OCI-LY1 (cell line): Measurements from ENCODE around the gene VEGFA.

Source experiments
- H2AFZ ChIP-seq: fragments of 200-600 bp; sonication (generic), shearing (Covaris generic); 2 replicates; pipeline ENCODE4 v1.6.0; 2014; ENCODE audit warnings: antibody characterized with exemption, mild to moderate bottlenecking, low read length
- H3F3A ChIP-seq: fragments of 200-600 bp; sonication (generic), shearing (Covaris generic); 2 replicates; pipeline ENCODE4 v1.6.0; 2014; ENCODE audit warnings: mild to moderate bottlenecking, antibody characterized with exemption, low read length, moderate library complexity; ENCODE audit not compliant: insufficient read depth
- H3K27ac ChIP-seq: fragments of 200-600 bp; sonication (generic); 2 replicates; pipeline ENCODE4 v1.5.1; 2014; ENCODE audit warnings: low read length, mixed run types, mild to moderate bottlenecking, low read depth; ENCODE audit not compliant: poor library complexity, severe bottlenecking
- H3K27me3 ChIP-seq: fragments of 200-600 bp; sonication (generic); 2 replicates; pipeline ENCODE4 v1.6.0; 2014; ENCODE audit warnings: antibody characterized with exemption, mild to moderate bottlenecking, low read length, moderate library complexity; ENCODE audit not compliant: insufficient read depth
- H3K36me3 ChIP-seq: fragments of 200-600 bp; sonication (generic); 2 replicates; pipeline ENCODE4 v1.6.1; 2014; ENCODE audit warnings: mild to moderate bottlenecking, antibody characterized with exemption, low read length, moderate library complexity, mixed read lengths; ENCODE audit not compliant: insufficient read depth
- H3K4me1 ChIP-seq: fragments of 200-600 bp; sonication (generic); 2 replicates; pipeline ENCODE4 v1.5.1; 2014; ENCODE audit warnings: mild to moderate bottlenecking, low read length, moderate library complexity; ENCODE audit not compliant: insufficient read depth, severe bottlenecking
- H3K4me2 ChIP-seq: fragments of 200-600 bp; sonication (generic), shearing (Covaris generic); 2 replicates; pipeline ENCODE4 v1.6.1; 2014; ENCODE audit warnings: low read length
- H3K4me3 ChIP-seq: fragments of 200-600 bp; sonication (generic); 2 replicates; pipeline ENCODE4 v1.5.1; 2014; ENCODE audit warnings: low read length, low read depth, mild to moderate bottlenecking, mixed read lengths; ENCODE audit not compliant: poor library complexity, severe bottlenecking
- H3K79me2 ChIP-seq: fragments of 200-600 bp; shearing (Covaris generic); 2 replicates; pipeline ENCODE4 v1.6.1; 2016; ENCODE audit warnings: mixed run types, low read length, mixed read lengths; ENCODE audit not compliant: insufficient read depth
- H3K9ac ChIP-seq: fragments of 200-600 bp; sonication (generic), shearing (Covaris generic); 2 replicates; pipeline ENCODE4 v1.6.1; 2014; ENCODE audit warnings: mild to moderate bottlenecking, low read length, mixed read lengths
- H3K9me2 ChIP-seq: fragments of 200-600 bp; sonication (generic), shearing (Covaris generic); 2 replicates; pipeline ENCODE4 v1.6.1; 2014; ENCODE audit warnings: low read depth, mild to moderate bottlenecking, low read length, mixed read lengths
- H3K9me3 ChIP-seq: fragments of 200-600 bp; shearing (Covaris generic); 2 replicates; pipeline ENCODE4 v1.6.1; 2014; ENCODE audit warnings: low read length, mixed read lengths
- H4K20me1 ChIP-seq: fragments of 200-600 bp; sonication (generic), shearing (Covaris generic); 2 replicates; pipeline ENCODE4 v1.6.0; 2016; ENCODE audit warnings: mild to moderate bottlenecking, low read length; ENCODE audit not compliant: insufficient read depth
- CTCF ChIP-seq: fragments of 200-600 bp; sonication (generic), shearing (Covaris generic); IDR thresholded peaks from 2 replicates; pipeline ENCODE4 v1.5.1; 2017; ENCODE audit warnings: mild to moderate bottlenecking, antibody characterized with exemption, low read length, moderate library complexity, mixed read lengths
- EZH2 ChIP-seq: fragments of 200-600 bp; sonication (generic), shearing (Covaris generic); IDR thresholded peaks from 2 replicates; pipeline ENCODE4 v1.8.0; 2017; ENCODE audit warnings: borderline replicate concordance, mixed run types, mild to moderate bottlenecking, antibody characterized with exemption, low read length, moderate library complexity, mixed read lengths

Gene VEGFA

GRCh38 chr6:43772681-43773049 lies 2.7 kb downstream of the VEGFA start:
- Histone ChIP-seq H3K4me2 (peak overlapping the region; percentile 84), H3K36me3 (peaks cover 19% of the 10 kb centered on the region; the same call in 1 of the 2 replicates), H3K4me3 (peak overlapping the region; percentile 74), H3K27me3 (no peaks in the 10 kb centered on the region), H3K9ac (peak overlapping the region; percentile 70; the same call in 1 of the 2 replicates), H4K20me1 (no peaks in the 10 kb centered on the region), H3K79me2 (no peaks in the 10 kb centered on the region), H3F3A (no peaks in the 10 kb centered on the region), H3K27ac (peak overlapping the region; percentile 66), H3K4me1 (peaks cover 38% of the 10 kb centered on the region), H3K9me2 (no peaks in the 10 kb centered on the region), H2AFZ (no peak overlapping the region), H3K9me3 (no peaks in the 10 kb centered on the region)
- no peak for TF ChIP-seq CTCF
- no peak for TF ChIP-seq EZH2

GRCh38 chr6:43773050-43773979 lies 3.3 kb downstream of the VEGFA start:
- peak overlapping the region; percentile 84 for H3K4me2 ChIP-seq
- peak overlapping the region; percentile 74 for H3K4me3 ChIP-seq
- no peak overlapping the region for H2AFZ ChIP-seq
- H3K9me3 ChIP-seq: no peaks in the 10 kb centered on the region
- TF ChIP-seq CTCF (peak; percentile 94), EZH2 (no peak)
- H3F3A ChIP-seq: no peaks in the 10 kb centered on the region
- H3K79me2 ChIP-seq: no peaks in the 10 kb centered on the region
- peaks cover 38% of the 10 kb centered on the region for H3K4me1 ChIP-seq
- H4K20me1 ChIP-seq: no peaks in the 10 kb centered on the region
- H3K9ac ChIP-seq: peak overlapping the region; percentile 70; the same call in 1 of the 2 replicates
- no peaks in the 10 kb centered on the region for H3K27me3 ChIP-seq
- H3K9me2 ChIP-seq: no peaks in the 10 kb centered on the region
- peak overlapping the region; percentile 66 for H3K27ac ChIP-seq
- peaks cover 25% of the 10 kb centered on the region; the same call in 1 of the 2 replicates for H3K36me3 ChIP-seq

GRCh38 chr6:43773980-43774775 lies 4.2 kb downstream of the VEGFA start:
- no peak overlapping the region for H3K9ac ChIP-seq
- H3K4me2 ChIP-seq: peak overlapping the region; percentile 84; the same call in 1 of the 2 replicates
- no peaks in the 10 kb centered on the region for H4K20me1 ChIP-seq
- H3K79me2 ChIP-seq: no peaks in the 10 kb centered on the region
- no peak overlapping the region for H3K27ac ChIP-seq
- H3K4me3 ChIP-seq: peak overlapping the region; percentile 74
- TF ChIP-seq EZH2: no peak
- TF ChIP-seq CTCF: no peak
- no peaks in the 10 kb centered on the region for H3K9me3 ChIP-seq
- H3K4me1 ChIP-seq: peaks cover 38% of the 10 kb centered on the region
- H3K9me2 ChIP-seq: no peaks in the 10 kb centered on the region
- peaks cover 34% of the 10 kb centered on the region for H3K36me3 ChIP-seq
- H3F3A ChIP-seq: no peaks in the 10 kb centered on the region
- H3K27me3 ChIP-seq: no peaks in the 10 kb centered on the region
- H2AFZ ChIP-seq: no peak overlapping the region
